Fibroblast of villous mesenchyme (primary cell): ENCODE measurements around the gene MRPL4. TPM values are rescaled to one million over a fixed set of nuclear protein-coding genes. Genes with fewer than 3 reads are reported as not detected.
A peak's percentile ranks its signal among the peaks of the same experiment; 100 is the strongest.

Experiments used
- DNase-seq: peaks from one replicate; pipeline ENCODE4 v3.0.0-alpha.2; 2010; ENCODE audit warnings: low read depth
- H3K4me3 ChIP-seq: 2 replicates; pipeline ENCODE4 v1.5.1; 2011; ENCODE audit warnings: low read depth, mild to moderate bottlenecking, low read length
- CTCF ChIP-seq: IDR thresholded peaks from 2 replicates; pipeline ENCODE4 v1.5.1; 2012; ENCODE audit warnings: low read depth, mild to moderate bottlenecking, low read length; ENCODE audit not compliant: insufficient read depth
- total RNA-seq: library from RNA; depleted of rRNA; stranded (reverse); fragments of >200 nt; gene quantifications from 2 replicates; pipeline ENCODE4 v1.2.3, GENCODE V29; 2012

Gene MRPL4
- total RNA-seq, 1 donor = 42.3 TPM

GRCh38 chr19:10254244-10254643 lies 2.2 kb downstream of the MRPL4 start:
- TF ChIP-seq CTCF = no peak
- no peak overlapping the region for H3K4me3 ChIP-seq
- DNase-seq = no peak

- TF ChIP-seq CTCF = no peak
- no peak for DNase-seq
- no peak overlapping the region for H3K4me3 ChIP-seq
Measured at GRCh38 chr19:10255358-10255757, 3.3 kb downstream of the MRPL4 start.

GRCh38 chr19:10256551-10256950 lies 4.5 kb downstream of the MRPL4 start:
- no peak for DNase-seq
- H3K4me3 ChIP-seq = no peak overlapping the region
- no peak for TF ChIP-seq CTCF

- H3K4me3 ChIP-seq = no peak overlapping the region
Measured at GRCh38 chr19:10256970-10257615, 5.1 kb downstream of the MRPL4 start.

GRCh38 chr19:10258080-10258710 lies 6.2 kb downstream of the MRPL4 start:
- no peak overlapping the region for H3K4me3 ChIP-seq
- no peak for DNase-seq
- no peak for TF ChIP-seq CTCF

More at GRCh38 chr19:10256970-10257615, 5.1 kb downstream of the MRPL4 start:
- DNase-seq = no peak
- TF ChIP-seq CTCF = no peak

- no peak overlapping the region for H3K4me3 ChIP-seq
- peak; percentile 83 for DNase-seq
- TF ChIP-seq CTCF = peak; percentile 80
Measured at GRCh38 chr19:10259162-10259905, 7.3 kb downstream of the MRPL4 start.
